ENCODE data around the gene CTDNEP1.

DNA sequence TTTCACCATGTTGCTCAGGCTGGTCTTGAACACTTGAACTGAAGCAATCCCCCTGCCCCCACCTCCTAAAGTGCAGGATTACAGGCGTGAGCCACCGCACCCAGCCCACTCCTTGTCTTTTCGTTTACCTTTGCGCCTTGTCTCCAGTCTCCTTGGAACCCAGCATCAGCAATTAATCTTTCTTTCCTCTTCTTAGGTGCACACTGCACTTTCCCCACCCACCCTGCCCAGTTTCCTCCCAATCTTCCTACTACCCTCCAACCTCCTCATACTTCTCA, 12.2 kb upstream of the CTDNEP1 start:
- TF ChIP-seq, protein P1, sequence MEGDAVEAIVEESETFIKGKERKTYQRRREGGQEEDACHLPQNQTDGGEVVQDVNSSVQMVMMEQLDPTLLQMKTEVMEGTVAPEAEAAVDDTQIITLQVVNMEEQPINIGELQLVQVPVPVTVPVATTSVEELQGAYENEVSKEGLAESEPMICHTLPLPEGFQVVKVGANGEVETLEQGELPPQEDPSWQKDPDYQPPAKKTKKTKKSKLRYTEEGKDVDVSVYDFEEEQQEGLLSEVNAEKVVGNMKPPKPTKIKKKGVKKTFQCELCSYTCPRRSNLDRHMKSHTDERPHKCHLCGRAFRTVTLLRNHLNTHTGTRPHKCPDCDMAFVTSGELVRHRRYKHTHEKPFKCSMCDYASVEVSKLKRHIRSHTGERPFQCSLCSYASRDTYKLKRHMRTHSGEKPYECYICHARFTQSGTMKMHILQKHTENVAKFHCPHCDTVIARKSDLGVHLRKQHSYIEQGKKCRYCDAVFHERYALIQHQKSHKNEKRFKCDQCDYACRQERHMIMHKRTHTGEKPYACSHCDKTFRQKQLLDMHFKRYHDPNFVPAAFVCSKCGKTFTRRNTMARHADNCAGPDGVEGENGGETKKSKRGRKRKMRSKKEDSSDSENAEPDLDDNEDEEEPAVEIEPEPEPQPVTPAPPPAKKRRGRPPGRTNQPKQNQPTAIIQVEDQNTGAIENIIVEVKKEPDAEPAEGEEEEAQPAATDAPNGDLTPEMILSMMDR (IDR thresholded peaks at IDR 0.05; ENCODE audit: low read depth, low read length, missing input control) = no peak
- TF ChIP-seq, protein P2, sequence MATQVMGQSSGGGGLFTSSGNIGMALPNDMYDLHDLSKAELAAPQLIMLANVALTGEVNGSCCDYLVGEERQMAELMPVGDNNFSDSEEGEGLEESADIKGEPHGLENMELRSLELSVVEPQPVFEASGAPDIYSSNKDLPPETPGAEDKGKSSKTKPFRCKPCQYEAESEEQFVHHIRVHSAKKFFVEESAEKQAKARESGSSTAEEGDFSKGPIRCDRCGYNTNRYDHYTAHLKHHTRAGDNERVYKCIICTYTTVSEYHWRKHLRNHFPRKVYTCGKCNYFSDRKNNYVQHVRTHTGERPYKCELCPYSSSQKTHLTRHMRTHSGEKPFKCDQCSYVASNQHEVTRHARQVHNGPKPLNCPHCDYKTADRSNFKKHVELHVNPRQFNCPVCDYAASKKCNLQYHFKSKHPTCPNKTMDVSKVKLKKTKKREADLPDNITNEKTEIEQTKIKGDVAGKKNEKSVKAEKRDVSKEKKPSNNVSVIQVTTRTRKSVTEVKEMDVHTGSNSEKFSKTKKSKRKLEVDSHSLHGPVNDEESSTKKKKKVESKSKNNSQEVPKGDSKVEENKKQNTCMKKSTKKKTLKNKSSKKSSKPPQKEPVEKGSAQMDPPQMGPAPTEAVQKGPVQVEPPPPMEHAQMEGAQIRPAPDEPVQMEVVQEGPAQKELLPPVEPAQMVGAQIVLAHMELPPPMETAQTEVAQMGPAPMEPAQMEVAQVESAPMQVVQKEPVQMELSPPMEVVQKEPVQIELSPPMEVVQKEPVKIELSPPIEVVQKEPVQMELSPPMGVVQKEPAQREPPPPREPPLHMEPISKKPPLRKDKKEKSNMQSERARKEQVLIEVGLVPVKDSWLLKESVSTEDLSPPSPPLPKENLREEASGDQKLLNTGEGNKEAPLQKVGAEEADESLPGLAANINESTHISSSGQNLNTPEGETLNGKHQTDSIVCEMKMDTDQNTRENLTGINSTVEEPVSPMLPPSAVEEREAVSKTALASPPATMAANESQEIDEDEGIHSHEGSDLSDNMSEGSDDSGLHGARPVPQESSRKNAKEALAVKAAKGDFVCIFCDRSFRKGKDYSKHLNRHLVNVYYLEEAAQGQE (IDR thresholded peaks at IDR 0.05) = no peak
- TF ChIP-seq GABPA (IDR thresholded peaks at IDR 0.05 in 1 of 2, conservative IDR thresholded peaks at IDR 0.05 in 1 of 2) = no peak
- no peak for TF ChIP-seq JUND (IDR thresholded peaks at IDR 0.05)
